Testis (tissue), 3 donors: Measurements from ENCODE around the gene GPR180. TPM values are rescaled to one million over a fixed set of nuclear protein-coding genes. Genes with fewer than 3 reads are reported as not detected.

Experiments
- DNase-seq: peaks from one replicate; pipeline ENCODE4 v3.0.0-alpha.2; 2019
- H3K27ac ChIP-seq, 2 donors: fragments of 200-600 bp; sonication (generic); one replicate each; pipeline ENCODE4 v1.5.1; 2019
- H3K27me3 ChIP-seq: fragments of 200-600 bp; sonication (generic); one replicate; pipeline ENCODE4 v1.5.1; 2019
- H3K36me3 ChIP-seq: fragments of 200-600 bp; sonication (generic); one replicate; pipeline ENCODE4 v1.5.1; 2017; ENCODE audit warnings: low read depth; ENCODE audit errors: missing control alignments
- H3K4me1 ChIP-seq: fragments of 200-600 bp; sonication (generic); one replicate; pipeline ENCODE4 v1.5.1; 2019
- H3K4me3 ChIP-seq, 2 donors: fragments of 200-600 bp; sonication (generic); one replicate each; pipeline ENCODE4 v1.5.1; 2017 to 2019
- H3K9me3 ChIP-seq: fragments of 200-600 bp; sonication (generic); one replicate; pipeline ENCODE4 v1.5.1; 2017
- CTCF ChIP-seq, 3 experiments: fragments of 450-650 bp in 2 of 3; fragments of 200-600 bp in 1 of 3; sonication (generic) in 1 of 3; IDR thresholded peaks; one replicate each; pipeline ENCODE4 v1.5.1; 2016 to 2019; ENCODE audit warnings: antibody characterized with exemption in 3 of 3, mild to moderate bottlenecking in 2 of 3, moderate library complexity in 1 of 3
- POLR2A ChIP-seq: fragments of 450-650 bp; IDR thresholded peaks from one replicate; pipeline ENCODE4 v1.6.1; 2017; ENCODE audit warnings: antibody characterized with exemption, mild to moderate bottlenecking, moderate library complexity
- WGBS, 2 donors: methylation state at CpG; one replicate each; pipeline ENCODE4 v1.1.5; 2018; 5-methylcytosine and 5-hydroxymethylcytosine counted together
- intact Hi-C: fragments of 100-400 bp; cut with DNase I; formaldehyde crosslinking; loops from one replicate; pipeline ENCODE4 v1.15.1; 2023; ENCODE audit warnings: low total_unique reads
- polyA plus RNA-seq: library from polyadenylated mRNA; stranded (reverse); fragments of 350-450 nt; fragmentation: Illumina TruSeq; extraction: RNeasy Lipid Tissue Mini Kit (QIAGEN cat#74804); gene quantifications from one replicate; pipeline ENCODE4 v1.2.3, GENCODE V29; 2014; ENCODE audit warnings: low read depth, low replicate concordance; ENCODE audit not compliant: insufficient read depth
- total RNA-seq, 2 donors: library from RNA; depleted of rRNA; stranded (reverse); fragments of >200 nt; gene quantifications; one replicate each; pipeline ENCODE4 v1.2.3, GENCODE V29; 2016

GPR180 gene
- total and polyA plus RNA-seq, 3 donors from 2014 or later, result 2.0 to 3.3 (median 2.7) TPM

DNA sequence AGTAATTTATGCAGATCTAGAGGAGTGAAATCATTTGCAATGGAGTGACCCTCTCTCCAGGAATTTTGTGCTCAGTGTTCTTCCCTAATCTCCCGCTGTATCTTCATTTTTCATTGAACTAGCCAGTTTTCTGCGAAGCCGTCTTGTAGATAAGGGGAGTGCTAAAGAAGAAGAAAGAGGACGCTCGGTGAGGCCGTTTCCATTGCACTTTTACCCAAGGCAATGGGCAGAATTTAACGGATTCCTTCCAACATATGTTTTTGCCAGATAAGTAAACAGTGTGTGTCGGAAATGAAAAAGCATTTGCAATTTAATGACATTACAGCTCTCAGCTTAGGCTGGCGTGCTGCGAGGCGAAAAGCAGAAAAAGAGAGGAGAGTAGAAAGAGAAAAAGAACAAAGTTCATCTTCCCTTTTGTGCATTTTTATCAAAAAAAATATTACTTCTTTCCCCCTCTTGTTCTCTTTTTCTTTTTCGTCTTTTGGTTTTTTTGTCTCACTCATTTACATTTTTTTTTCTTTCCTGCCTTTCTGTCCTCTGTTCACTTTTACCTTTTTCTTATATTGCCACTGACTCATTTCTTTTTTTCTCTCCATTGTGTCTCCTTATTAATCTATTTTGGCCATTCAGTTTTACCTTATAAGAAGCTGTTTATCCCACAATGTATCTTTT lies 60.8 kb downstream of the GPR180 start:
- H3K27me3 ChIP-seq, result no peaks in the 10 kb centered on the region
- H3K9me3 ChIP-seq, result no peaks in the 10 kb centered on the region
- no peak overlapping the region for H3K27ac ChIP-seq
- H3K4me3 ChIP-seq, result no peak overlapping the region
- intact Hi-C loops, result no loop called here
- H3K36me3 ChIP-seq, result no peaks in the 10 kb centered on the region
- DNase-seq, result no peak
- TF ChIP-seq POLR2A, result no peak
- TF ChIP-seq CTCF (IDR thresholded peaks at IDR 0.05), result no peak
- 26 to 41% methylated on average over 12 of the region's 12 CpGs for WGBS, 2 donors
- no peaks in the 10 kb centered on the region for H3K4me1 ChIP-seq

DNA sequence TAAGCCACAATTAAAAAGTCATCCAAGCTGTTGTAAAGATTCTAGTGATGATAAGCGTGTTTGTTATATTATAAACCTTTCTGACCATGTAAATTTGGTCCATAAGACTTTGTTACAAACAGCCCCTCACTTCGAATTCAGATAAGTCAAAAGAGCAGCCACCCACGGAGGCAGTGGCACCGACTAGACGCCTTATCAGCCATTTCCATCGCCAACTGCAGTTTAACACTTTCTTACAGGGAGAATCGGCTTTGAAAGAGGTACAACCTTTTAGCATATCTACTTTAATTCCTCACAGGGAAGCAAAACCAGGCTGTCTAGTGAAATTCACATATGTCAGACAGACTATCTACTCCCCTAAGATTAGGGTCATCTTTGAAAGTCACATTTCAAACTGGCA lies 63.2 kb downstream of the GPR180 start:
- 61 to 62% methylated on average over 7 of the region's 7 CpGs for WGBS, 2 donors
- intact Hi-C loops, result no loop called here
- TF ChIP-seq POLR2A (no peak), CTCF (IDR thresholded peaks at IDR 0.05) (no peak)
- no peak overlapping the region for H3K4me3 ChIP-seq
- no peaks in the 10 kb centered on the region for H3K27me3 ChIP-seq
- no peak overlapping the region for H3K27ac ChIP-seq
- no peaks in the 10 kb centered on the region for H3K9me3 ChIP-seq
- H3K4me1 ChIP-seq, result no peaks in the 10 kb centered on the region
- no peaks in the 10 kb centered on the region for H3K36me3 ChIP-seq
- no peak for DNase-seq

DNA sequence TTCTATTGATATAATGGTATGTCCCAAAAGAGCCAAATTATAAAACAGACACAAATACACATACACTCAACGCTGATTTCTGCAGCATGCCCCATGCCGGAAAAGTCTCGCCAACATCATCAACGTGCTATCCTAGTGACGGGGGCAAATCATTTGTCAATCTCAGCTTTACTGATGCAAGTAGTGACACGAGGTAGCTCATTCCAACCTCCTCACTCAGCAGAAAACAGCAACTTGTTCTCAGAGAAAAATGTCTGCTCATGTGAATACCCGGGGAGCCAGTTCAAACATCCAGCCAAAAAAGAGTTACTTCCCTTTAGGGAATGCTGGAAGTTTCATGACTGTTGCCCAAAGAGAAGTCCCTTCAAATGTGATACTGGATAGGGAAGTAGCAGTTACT lies 64.4 kb downstream of the GPR180 start:
- WGBS, 2 donors, result 85 to 87% methylated on average over 7 of the region's 7 CpGs
- no peaks in the 10 kb centered on the region for H3K27me3 ChIP-seq
- no peak overlapping the region for H3K27ac ChIP-seq
- no peaks in the 10 kb centered on the region for H3K9me3 ChIP-seq
- DNase-seq, result no peak
- no peak for TF ChIP-seq POLR2A
- no peak for TF ChIP-seq CTCF (IDR thresholded peaks at IDR 0.05)
- H3K4me3 ChIP-seq, result no peak overlapping the region
- intact Hi-C loops, result no loop called here
- H3K36me3 ChIP-seq, result no peaks in the 10 kb centered on the region
- H3K4me1 ChIP-seq, result no peaks in the 10 kb centered on the region

DNA sequence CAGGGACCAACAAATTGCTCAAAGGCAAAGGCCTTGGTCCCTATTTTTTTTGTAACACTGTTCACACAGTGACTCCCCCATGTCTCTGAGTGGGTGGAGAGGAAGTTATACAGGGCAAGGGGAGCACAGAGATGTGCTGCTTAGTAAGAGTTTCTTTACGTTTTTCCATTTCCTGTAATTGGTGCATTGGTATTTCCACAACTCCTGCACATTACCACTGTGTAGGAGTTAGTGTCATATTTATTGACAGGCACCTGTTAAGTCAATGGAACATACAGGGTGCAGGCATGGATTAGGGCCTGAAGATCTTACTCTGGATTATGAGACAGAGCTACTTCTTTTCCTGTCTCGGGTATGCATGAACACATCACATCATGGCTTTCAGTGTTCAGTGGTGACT lies 65.5 kb downstream of the GPR180 start:
- Histone ChIP-seq H3K27me3 (no peaks in the 10 kb centered on the region), H3K27ac (no peak overlapping the region), H3K36me3 (no peaks in the 10 kb centered on the region), H3K4me3 (no peak overlapping the region), H3K4me1 (no peaks in the 10 kb centered on the region), H3K9me3 (no peaks in the 10 kb centered on the region)
- 63 to 78% methylated on average over 2 of the region's 2 CpGs for WGBS, 2 donors
- intact Hi-C loops, result no loop called here
- TF ChIP-seq CTCF (IDR thresholded peaks at IDR 0.05), result no peak
- no peak for TF ChIP-seq POLR2A
- DNase-seq, result no peak

DNA sequence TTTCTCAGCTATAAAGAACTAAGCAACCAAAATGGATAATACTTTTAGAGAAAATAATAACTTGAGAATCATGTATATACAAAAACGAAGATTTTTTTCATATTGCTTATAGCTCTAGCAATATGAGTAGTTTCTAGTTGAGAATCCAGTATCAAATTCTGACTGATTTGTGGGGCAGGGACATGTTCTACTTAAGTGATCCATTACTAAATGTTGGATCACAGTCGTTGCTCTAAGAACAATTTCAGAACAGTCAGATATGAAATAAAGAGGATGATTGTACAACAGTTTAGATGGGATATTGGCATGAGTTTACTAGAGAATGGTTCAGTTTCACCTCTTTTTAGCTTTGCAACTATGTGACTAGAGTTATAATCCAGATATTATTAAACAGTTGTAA lies 70.7 kb downstream of the GPR180 start:
- intact Hi-C loops, result no loop called here
- TF ChIP-seq POLR2A (no peak), CTCF (IDR thresholded peaks at IDR 0.05) (no peak)

More for the DNA sequence above, 70.7 kb downstream of the GPR180 start:
- 83 to 86% methylated on average over 2 of the region's 2 CpGs for WGBS, 2 donors
- Histone ChIP-seq H3K36me3 (no peaks in the 10 kb centered on the region), H3K4me1 (no peaks in the 10 kb centered on the region), H3K27ac (no peak overlapping the region), H3K9me3 (no peaks in the 10 kb centered on the region), H3K4me3 (no peak overlapping the region), H3K27me3 (no peaks in the 10 kb centered on the region)
- no peak for DNase-seq
